GM18951 (cell line): ENCODE measurements around the gene PTPRG.
"Not testable (repeated sequence)": the region's sequence is repeated elsewhere in the genome, so short reads cannot be mapped to it uniquely, and the experiment has no call there.

Experiments
- POLR2A ChIP-seq: IDR thresholded peaks from 4 replicates; pipeline ENCODE4 v1.6.1; 2011; ENCODE audit warnings: mild to moderate bottlenecking; ENCODE audit not compliant: insufficient read length, insufficient read depth; ENCODE audit errors: extremely low read depth
- in situ Hi-C: fragments of 300-500 bp; cut with MboI; formaldehyde crosslinking; loops from one replicate; pipeline ENCODE4 v1.12.0; 2022; ENCODE audit warnings: low sequenced_read_pairs, mixed read lengths, inconsistent platforms; ENCODE audit not compliant: unreplicated experiment

PTPRG gene

GRCh38 chr3:61541694-61542093 is 19.7 kb upstream of the PTPRG start:
- TF ChIP-seq POLR2A, result no peak
- in situ Hi-C loops, result no loop called here

GRCh38 chr3:61545716-61546115 is 15.7 kb upstream of the PTPRG start:
- in situ Hi-C loops, result no loop called here
- no peak for TF ChIP-seq POLR2A

DNA sequence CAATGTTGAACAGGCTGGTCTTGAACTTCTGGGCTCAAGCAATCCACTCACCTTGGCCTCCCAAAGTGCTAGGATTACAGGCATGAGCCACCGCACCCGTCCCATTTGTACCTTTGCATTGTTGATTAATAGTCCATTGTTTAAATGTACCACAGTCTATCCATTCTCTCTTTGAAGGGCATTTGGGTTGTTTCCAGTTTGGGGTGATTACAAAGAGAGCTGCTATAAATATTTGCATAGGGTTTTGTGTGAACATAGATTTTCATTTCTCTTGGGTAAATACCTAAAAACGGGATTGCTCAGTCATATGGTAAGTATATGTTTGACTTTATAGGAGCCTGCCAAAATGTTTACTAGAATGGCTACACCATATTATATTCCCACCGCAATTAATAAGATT is 13.7 kb upstream of the PTPRG start:
- in situ Hi-C loops, result no loop called here
- TF ChIP-seq POLR2A, result no peak

DNA sequence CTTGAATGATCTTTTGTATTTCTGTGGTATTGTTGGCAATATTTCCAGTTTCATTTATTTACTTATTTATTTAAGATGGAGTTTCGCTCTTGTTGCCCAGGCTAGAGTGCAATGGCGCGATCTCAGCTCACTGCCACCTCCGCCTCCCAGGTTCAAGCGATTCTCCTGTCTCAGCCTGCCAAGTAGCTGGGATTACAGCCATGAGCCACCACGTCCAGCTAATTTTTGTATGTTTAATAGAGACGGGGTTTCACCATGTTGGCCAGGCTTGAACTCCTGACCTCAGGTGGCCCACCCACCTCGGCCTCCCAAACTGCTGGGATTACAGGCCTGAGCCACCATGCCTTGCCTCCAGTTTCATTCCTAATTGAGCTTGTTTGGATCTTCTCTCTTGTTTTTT is 8.7 kb upstream of the PTPRG start:
- in situ Hi-C loops, result not testable (repeated sequence)

GRCh38 chr3:61559136-61559731 is 2.1 kb upstream of the PTPRG start:
- no peak for TF ChIP-seq POLR2A
- in situ Hi-C loops, result no loop called here

- in situ Hi-C loops, result no loop called here
- no peak for TF ChIP-seq POLR2A
These were observed 626 bp upstream of the PTPRG start for GRCh38 chr3:61560517-61561373.

GRCh38 chr3:61562042-61562720 is 810 bp downstream of the PTPRG start:
- in situ Hi-C loops, result no loop called here
- no peak for TF ChIP-seq POLR2A

DNA sequence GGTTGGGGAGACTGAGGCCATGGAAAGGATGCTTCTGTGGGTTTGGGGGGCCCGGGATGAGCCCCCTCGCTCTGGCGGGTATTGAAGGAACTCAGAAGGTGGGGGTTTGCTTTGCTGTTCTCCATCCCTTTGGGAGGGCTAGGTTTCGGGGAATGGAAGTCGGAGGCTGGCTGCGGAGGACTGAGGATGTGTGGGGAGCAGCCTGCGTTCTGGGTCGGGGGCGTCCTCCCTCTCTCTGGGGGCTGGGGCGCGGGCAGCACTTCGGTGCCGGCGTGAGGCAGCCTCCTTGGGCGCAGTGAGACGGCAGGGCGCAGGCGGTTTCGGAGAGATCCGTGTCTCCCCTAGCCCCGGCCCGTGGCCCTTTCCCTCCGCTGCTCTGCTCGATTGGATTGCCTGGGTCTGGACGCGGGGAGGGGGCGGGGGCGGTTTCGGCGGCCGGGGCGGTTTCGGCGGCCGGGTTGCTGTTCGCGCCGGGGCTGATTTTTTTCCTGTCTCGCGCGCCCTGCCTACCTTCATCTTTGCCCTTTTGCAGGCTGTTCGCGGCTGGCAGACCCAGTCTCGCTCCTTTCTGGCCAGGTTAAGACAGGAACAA is 1.4 kb downstream of the PTPRG start:
- no peak for TF ChIP-seq POLR2A
- in situ Hi-C loops, result no loop called here

GRCh38 chr3:61563313-61564271 is 2.2 kb downstream of the PTPRG start:
- in situ Hi-C loops, result no loop called here
- no peak for TF ChIP-seq POLR2A

DNA sequence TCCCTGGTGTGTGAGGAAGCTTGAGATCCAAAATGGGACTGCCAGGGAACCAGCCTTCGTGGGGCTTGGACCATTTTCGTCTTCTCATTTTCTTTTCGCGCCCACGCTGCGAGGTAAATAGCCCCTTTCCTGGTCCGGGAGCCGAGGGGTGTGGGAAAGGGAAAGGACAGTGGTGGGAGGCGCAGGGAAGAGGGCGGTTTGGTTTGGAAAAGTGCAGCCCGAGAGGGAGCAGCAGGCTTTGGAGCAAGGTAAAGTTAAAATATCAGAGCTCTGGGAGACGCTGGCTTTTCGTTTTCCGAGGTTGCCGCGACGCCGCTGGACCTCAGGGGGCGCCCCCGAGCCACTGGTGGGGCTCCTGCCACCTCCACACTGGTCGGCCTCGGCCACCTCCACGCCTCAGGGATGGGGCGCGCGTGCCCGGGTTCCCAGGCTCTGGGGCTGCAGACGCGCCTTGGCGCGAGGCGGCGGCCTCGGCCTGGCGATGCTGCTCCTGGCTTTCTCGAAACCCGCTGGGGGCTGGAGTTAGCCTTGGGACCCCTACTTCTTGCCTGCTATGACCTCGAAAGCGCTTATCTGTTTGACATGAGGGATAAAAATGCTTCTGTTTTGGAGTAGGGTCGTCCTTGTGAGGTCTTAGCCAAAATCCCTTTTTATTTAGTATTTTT is 3.2 kb downstream of the PTPRG start:
- no peak for TF ChIP-seq POLR2A
- in situ Hi-C loops, result no loop called here

DNA sequence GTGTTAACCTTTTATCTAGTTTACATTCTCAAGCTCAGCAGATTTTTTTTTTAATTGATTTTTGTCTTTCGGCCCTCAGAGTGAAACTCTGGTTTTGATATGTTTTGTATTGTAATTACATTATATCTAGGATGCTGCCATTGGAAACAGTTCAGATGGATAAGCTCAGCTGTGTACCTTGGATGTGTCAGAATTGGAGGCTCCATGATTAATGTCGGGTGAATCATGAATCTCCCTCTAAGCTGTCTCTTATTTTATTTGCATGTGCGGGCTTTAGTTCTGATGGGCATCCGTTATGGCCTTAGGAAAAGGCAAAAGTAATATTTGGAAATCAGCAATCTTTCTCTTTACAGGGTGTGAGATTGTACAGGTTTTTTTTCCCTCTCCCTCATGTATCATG is 4.2 kb downstream of the PTPRG start:
- in situ Hi-C loops, result no loop called here
- TF ChIP-seq POLR2A, result no peak

DNA sequence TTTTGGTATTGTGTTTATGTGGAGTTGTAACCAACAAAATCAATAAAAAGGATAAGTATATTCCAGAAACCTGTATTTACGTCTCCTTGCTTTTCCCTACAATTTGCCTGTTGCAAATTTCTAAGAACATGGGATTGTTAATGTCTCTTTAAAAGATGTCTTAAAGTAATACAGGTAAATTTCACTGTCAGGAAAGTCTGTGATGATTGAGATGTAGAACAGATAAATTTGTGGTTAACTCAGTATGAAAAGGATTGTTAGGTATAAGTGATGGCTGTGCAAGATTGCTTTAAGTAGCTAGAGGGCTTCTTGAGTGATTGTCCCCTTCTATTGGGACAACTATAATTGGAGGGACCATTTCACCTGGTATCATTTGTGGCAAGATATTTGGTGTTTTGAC is 6.8 kb downstream of the PTPRG start:
- in situ Hi-C loops, result no loop called here
- no peak for TF ChIP-seq POLR2A
